Colonic mucosa (tissue), 4 donors: ENCODE data around the gene VAC14. TPM values are rescaled to one million over a fixed set of nuclear protein-coding genes. Genes with fewer than 3 reads are reported as not detected.

Experiments used
- DNase-seq: peaks from one replicate; pipeline ENCODE4 v3.0.0-alpha.2; 2020
- H3K27ac ChIP-seq: fragments of 200-600 bp; one replicate; pipeline ENCODE4 v1.8.0; 2021
- H3K27me3 ChIP-seq: fragments of 200-600 bp; one replicate; pipeline ENCODE4 v1.8.0; 2021
- H3K36me3 ChIP-seq: fragments of 200-600 bp; one replicate; pipeline ENCODE4 v1.8.0; 2021
- H3K4me1 ChIP-seq: fragments of 200-600 bp; one replicate; pipeline ENCODE4 v1.8.0; 2021; ENCODE audit warnings: mild to moderate bottlenecking
- H3K4me3 ChIP-seq: fragments of 200-600 bp; one replicate; pipeline ENCODE4 v1.8.0; 2021
- H3K9ac ChIP-seq, 2 donors: one replicate each; pipeline ENCODE4 v1.7.0; 2013; ENCODE audit warnings: control low read depth in 2 of 2, low read depth in 2 of 2, low read length in 2 of 2
- H3K9me3 ChIP-seq: fragments of 200-600 bp; one replicate; pipeline ENCODE4 v1.8.0; 2021
- intact Hi-C: fragments of 100-400 bp; cut with DNase I; formaldehyde crosslinking; loops from one replicate; pipeline ENCODE4 v1.14.1; 2022
- total RNA-seq, 2 donors: library from RNA; stranded (reverse); fragmentation: NEBNext Ultra II Directional in 1 of 2; extraction: Animal tissue kit (Norgen Biotek cat#: 25700) in 1 of 2; gene quantifications; one replicate each; pipeline ENCODE4 v1.2.1, GENCODE V29; 2021
- TF ChIP-seq, protein P1 (sequence below): fragments of 200-600 bp; IDR thresholded peaks from one replicate; pipeline ENCODE4 v1.8.0; 2022; ENCODE audit warnings: antibody characterized with exemption, mild to moderate bottlenecking
- donor health status: healthy.
- donor health status: DM: no; HTN: no; CAD: no.
- donor health status: DM: no; HTN: no; CAD: no.

The VAC14 gene
- total RNA-seq, 2 donors from 2014 or later: 20.7 to 41.8 TPM

- intact Hi-C loops: no loop called here
- TF ChIP-seq, protein P1, sequence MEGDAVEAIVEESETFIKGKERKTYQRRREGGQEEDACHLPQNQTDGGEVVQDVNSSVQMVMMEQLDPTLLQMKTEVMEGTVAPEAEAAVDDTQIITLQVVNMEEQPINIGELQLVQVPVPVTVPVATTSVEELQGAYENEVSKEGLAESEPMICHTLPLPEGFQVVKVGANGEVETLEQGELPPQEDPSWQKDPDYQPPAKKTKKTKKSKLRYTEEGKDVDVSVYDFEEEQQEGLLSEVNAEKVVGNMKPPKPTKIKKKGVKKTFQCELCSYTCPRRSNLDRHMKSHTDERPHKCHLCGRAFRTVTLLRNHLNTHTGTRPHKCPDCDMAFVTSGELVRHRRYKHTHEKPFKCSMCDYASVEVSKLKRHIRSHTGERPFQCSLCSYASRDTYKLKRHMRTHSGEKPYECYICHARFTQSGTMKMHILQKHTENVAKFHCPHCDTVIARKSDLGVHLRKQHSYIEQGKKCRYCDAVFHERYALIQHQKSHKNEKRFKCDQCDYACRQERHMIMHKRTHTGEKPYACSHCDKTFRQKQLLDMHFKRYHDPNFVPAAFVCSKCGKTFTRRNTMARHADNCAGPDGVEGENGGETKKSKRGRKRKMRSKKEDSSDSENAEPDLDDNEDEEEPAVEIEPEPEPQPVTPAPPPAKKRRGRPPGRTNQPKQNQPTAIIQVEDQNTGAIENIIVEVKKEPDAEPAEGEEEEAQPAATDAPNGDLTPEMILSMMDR: no peak
- H3K27ac ChIP-seq: no peak overlapping the region
- no peaks in the 10 kb centered on the region for H3K9me3 ChIP-seq
- H3K4me3 ChIP-seq: no peak overlapping the region
- no peaks in the 10 kb centered on the region for H3K4me1 ChIP-seq
- DNase-seq: no peak
- H3K36me3 ChIP-seq: no peaks in the 10 kb centered on the region
- H3K27me3 ChIP-seq: no peaks in the 10 kb centered on the region
- no peak overlapping the region for H3K9ac ChIP-seq
These were observed 141.4 kb downstream of the VAC14 start for GRCh38 chr16:70659546-70659945.

- peaks cover 3% of the 10 kb centered on the region for H3K4me1 ChIP-seq
- intact Hi-C loops: no loop called here
- no peak overlapping the region for H3K27ac ChIP-seq
- no peaks in the 10 kb centered on the region for H3K36me3 ChIP-seq
- H3K27me3 ChIP-seq: no peaks in the 10 kb centered on the region
- no peak overlapping the region for H3K4me3 ChIP-seq
- no peak overlapping the region for H3K9ac ChIP-seq
- TF ChIP-seq, protein P1: no peak
- no peak for DNase-seq
- no peaks in the 10 kb centered on the region for H3K9me3 ChIP-seq
These were observed 142.0 kb downstream of the VAC14 start for GRCh38 chr16:70658921-70659320.

- no peak overlapping the region for H3K9ac ChIP-seq
- intact Hi-C loops: no loop called here
- no peak overlapping the region for H3K27ac ChIP-seq
- no peaks in the 10 kb centered on the region for H3K27me3 ChIP-seq
- no peaks in the 10 kb centered on the region for H3K36me3 ChIP-seq
- no peak overlapping the region for H3K4me3 ChIP-seq
- TF ChIP-seq, protein P1: no peak
- peaks cover 3% of the 10 kb centered on the region for H3K4me1 ChIP-seq
- DNase-seq: no peak
- H3K9me3 ChIP-seq: no peaks in the 10 kb centered on the region
These were observed 143.0 kb downstream of the VAC14 start for GRCh38 chr16:70657956-70658355.

- Histone ChIP-seq H3K4me1 (peaks cover 3% of the 10 kb centered on the region), H3K9me3 (no peaks in the 10 kb centered on the region), H3K9ac (no peak overlapping the region), H3K4me3 (no peak overlapping the region), H3K36me3 (no peaks in the 10 kb centered on the region), H3K27me3 (no peaks in the 10 kb centered on the region), H3K27ac (no peak overlapping the region)
- intact Hi-C loops: no loop called here
- DNase-seq: no peak
- TF ChIP-seq, protein P1: no peak
These were observed 144.2 kb downstream of the VAC14 start for GRCh38 chr16:70656712-70657263.

DNA sequence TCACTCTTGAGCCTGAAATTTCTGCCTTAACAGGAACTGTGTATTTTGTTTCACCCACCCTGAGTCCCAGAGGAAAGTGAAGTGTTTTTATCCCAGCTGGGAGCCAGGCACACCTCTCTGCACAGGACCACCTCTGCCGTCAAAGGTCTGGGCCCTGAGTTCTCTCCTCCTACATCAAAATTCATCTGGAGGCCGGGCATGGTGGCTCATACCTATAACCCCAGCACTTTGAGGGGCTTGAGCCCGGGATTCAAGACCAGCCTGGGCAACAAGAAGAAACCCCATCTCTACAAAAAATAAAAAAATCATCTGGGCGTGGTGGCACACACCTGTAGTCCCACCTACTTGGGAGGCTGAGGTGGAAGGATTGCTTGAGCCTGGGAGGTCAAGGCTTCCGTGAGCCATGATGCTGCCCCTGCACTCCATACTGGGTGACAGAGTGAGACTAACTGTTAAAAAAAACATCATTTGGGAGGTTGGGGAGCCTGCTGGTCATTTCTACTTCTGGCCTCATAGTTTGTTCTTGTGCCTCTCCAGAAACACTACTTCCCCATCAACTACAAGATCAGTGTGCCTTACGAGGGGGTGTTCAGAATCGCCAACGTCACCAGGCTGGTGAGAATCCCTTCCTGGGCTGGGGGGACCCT lies 144.8 kb downstream of the VAC14 start:
- DNase-seq: no peak
- Histone ChIP-seq H3K4me3 (no peak overlapping the region), H3K27ac (no peak overlapping the region), H3K9me3 (no peaks in the 10 kb centered on the region), H3K9ac (no peak overlapping the region), H3K4me1 (peaks cover 3% of the 10 kb centered on the region), H3K36me3 (no peaks in the 10 kb centered on the region), H3K27me3 (no peaks in the 10 kb centered on the region)
- intact Hi-C loops: no loop called here
- TF ChIP-seq, protein P1: no peak
